RWPE2 (cell line): Measurements from ENCODE around the gene CCDC93.

Experiments used
- ATAC-seq: fragments of 200-7000 bp; cut with Tn5 transposase; 3 replicates; pipeline ENCODE4 v1.9.1; 2021; ENCODE audit warnings: low read depth
- DNase-seq: peaks from one replicate; pipeline ENCODE4 v3.0.0-alpha.2; 2020; ENCODE audit warnings: low spot score
- H3K27ac ChIP-seq: fragments of 450-650 bp; 2 replicates; pipeline ENCODE4 v1.5.1; 2017; ENCODE audit warnings: mild to moderate bottlenecking; ENCODE audit not compliant: poor library complexity, severe bottlenecking
- H3K27me3 ChIP-seq: fragments of 250-450 bp; sonication (Bioruptor Pico); 2 replicates; pipeline ENCODE4 v1.5.1; 2021; ENCODE audit warnings: mild to moderate bottlenecking, moderate library complexity; ENCODE audit not compliant: insufficient read depth, poor library complexity, severe bottlenecking
- H3K36me3 ChIP-seq: fragments of 250-450 bp; sonication (Bioruptor Pico); 2 replicates; pipeline ENCODE4 v1.5.1; 2020; ENCODE audit warnings: low read depth, mild to moderate bottlenecking, moderate library complexity
- H3K4me1 ChIP-seq: fragments of 250-450 bp; sonication (Bioruptor Pico); 2 replicates; pipeline ENCODE4 v1.5.1; 2021; ENCODE audit warnings: mild to moderate bottlenecking, moderate library complexity; ENCODE audit not compliant: insufficient read depth, poor library complexity, severe bottlenecking
- H3K4me3 ChIP-seq: fragments of 250-450 bp; sonication (Bioruptor Pico); 2 replicates; pipeline ENCODE4 v1.5.1; 2021; ENCODE audit warnings: mild to moderate bottlenecking, moderate library complexity; ENCODE audit not compliant: severe bottlenecking
- H3K9me3 ChIP-seq: fragments of 250-450 bp; sonication (Bioruptor Pico); 2 replicates; pipeline ENCODE4 v1.5.1; 2021; ENCODE audit warnings: mild to moderate bottlenecking, moderate library complexity; ENCODE audit not compliant: severe bottlenecking
- TF ChIP-seq, protein P1 (sequence below): fragments of 450-650 bp; IDR thresholded peaks from one replicate; pipeline ENCODE4 v1.5.1; 2017; ENCODE audit warnings: mild to moderate bottlenecking, moderate library complexity; ENCODE audit not compliant: poor library complexity, severe bottlenecking

The CCDC93 gene

DNA sequence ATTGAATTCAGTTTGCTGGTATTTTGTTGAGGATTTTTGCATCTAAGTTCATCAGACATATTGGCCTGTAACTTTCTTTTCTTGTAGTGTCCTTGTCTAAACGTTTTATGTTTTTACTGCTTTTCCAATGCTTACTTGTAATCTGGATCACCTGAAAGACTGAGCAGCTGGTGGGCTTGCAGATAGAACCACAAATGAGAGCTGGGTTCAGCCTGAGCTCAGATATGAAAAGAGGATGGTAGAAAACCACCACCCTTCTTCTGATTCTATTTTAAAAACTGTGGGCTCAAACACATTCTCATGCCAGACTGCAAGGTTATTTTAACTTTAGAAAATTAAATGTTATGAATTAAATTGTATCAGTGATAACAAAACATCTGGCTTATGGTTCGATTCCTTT lies 128.6 kb downstream of the CCDC93 start:
- Histone ChIP-seq H3K4me3 (no peak overlapping the region), H3K27ac (no peak overlapping the region), H3K27me3 (peaks cover 9% of the 10 kb centered on the region), H3K9me3 (no peaks in the 10 kb centered on the region), H3K36me3 (no peaks in the 10 kb centered on the region), H3K4me1 (no peaks in the 10 kb centered on the region)
- ATAC-seq (no peak), DNase-seq (no peak)
- TF ChIP-seq, protein P1, sequence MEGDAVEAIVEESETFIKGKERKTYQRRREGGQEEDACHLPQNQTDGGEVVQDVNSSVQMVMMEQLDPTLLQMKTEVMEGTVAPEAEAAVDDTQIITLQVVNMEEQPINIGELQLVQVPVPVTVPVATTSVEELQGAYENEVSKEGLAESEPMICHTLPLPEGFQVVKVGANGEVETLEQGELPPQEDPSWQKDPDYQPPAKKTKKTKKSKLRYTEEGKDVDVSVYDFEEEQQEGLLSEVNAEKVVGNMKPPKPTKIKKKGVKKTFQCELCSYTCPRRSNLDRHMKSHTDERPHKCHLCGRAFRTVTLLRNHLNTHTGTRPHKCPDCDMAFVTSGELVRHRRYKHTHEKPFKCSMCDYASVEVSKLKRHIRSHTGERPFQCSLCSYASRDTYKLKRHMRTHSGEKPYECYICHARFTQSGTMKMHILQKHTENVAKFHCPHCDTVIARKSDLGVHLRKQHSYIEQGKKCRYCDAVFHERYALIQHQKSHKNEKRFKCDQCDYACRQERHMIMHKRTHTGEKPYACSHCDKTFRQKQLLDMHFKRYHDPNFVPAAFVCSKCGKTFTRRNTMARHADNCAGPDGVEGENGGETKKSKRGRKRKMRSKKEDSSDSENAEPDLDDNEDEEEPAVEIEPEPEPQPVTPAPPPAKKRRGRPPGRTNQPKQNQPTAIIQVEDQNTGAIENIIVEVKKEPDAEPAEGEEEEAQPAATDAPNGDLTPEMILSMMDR: no peak

DNA sequence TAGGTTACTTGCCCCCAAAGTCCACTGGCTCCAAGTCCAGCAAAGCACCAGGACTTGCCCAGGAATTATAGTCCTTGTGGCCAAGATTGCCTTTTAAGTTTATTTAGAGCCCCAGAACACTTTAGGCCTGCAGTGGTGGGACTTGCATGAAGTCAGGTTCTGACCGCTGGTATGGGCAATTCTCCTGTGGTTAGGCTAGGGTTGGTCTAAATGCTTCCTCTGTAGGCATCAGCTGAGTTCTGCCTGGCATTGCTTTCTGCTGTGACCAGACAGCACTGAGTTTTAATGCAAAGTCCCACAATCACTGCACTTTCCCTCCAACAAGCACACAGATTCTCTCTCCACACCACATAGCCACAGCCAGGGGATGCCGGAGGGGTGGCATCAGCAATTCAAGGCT lies 134.9 kb downstream of the CCDC93 start:
- Histone ChIP-seq H3K4me3 (no peak overlapping the region), H3K27me3 (peaks cover 10% of the 10 kb centered on the region), H3K27ac (no peak overlapping the region), H3K4me1 (no peaks in the 10 kb centered on the region), H3K9me3 (no peaks in the 10 kb centered on the region), H3K36me3 (no peaks in the 10 kb centered on the region)
- DNase-seq: no peak
- TF ChIP-seq, protein P1: no peak
- ATAC-seq: no peak

DNA sequence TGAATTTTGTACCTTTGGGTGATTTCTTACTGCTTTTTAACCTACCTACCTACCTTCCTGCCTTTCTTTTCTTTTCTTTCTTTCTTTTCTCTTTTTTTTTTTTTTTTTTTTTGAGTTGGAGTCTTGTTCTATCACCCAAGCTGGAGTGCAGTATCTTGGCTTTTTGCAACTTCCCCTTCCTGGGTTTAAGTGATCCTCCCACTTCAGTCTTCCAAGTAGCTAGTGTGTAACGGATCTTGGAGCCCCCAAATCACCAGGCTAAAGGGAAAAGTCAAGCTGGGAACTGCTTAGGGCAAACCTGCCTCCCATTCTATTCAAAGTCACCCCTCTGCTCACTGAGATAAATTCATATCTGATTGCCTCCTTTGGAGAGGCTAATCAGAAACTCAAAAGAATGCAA lies 138.1 kb downstream of the CCDC93 start:
- Histone ChIP-seq H3K27ac (no peak overlapping the region), H3K4me3 (no peak overlapping the region), H3K4me1 (no peaks in the 10 kb centered on the region), H3K27me3 (peaks cover 10% of the 10 kb centered on the region), H3K36me3 (no peaks in the 10 kb centered on the region), H3K9me3 (no peaks in the 10 kb centered on the region)
- no peak for ATAC-seq
- TF ChIP-seq, protein P1: no peak
- DNase-seq: no peak
